GM19463 (cell line): Measurements from ENCODE around the gene ARL5B.

Source experiments
- ATAC-seq: cut with Tn5 transposase; IDR thresholded peaks from one replicate; pipeline ENCODE4 v1.9.1; 2021; ENCODE audit warnings: mild to moderate bottlenecking, moderate library complexity; ENCODE audit not compliant: unreplicated experiment

Gene ARL5B

GRCh38 chr10:18658271-18659124 is 733 bp upstream of the ARL5B start:
- peak; percentile 14 for ATAC-seq

- ATAC-seq: peak; percentile 7
These were observed 746 bp downstream of the ARL5B start for GRCh38 chr10:18659819-18660535.

GRCh38 chr10:18660816-18661431 is 1.7 kb downstream of the ARL5B start:
- no peak for ATAC-seq

- ATAC-seq: no peak
These were observed 5.7 kb downstream of the ARL5B start for GRCh38 chr10:18664841-18665478.

- no peak for ATAC-seq
These were observed 6.8 kb downstream of the ARL5B start for GRCh38 chr10:18665815-18666558.

- no peak for ATAC-seq
These were observed 7.6 kb downstream of the ARL5B start for GRCh38 chr10:18666810-18667209.

GRCh38 chr10:18668026-18668425 is 8.8 kb downstream of the ARL5B start:
- ATAC-seq: no peak

GRCh38 chr10:18675086-18675801 is 16.0 kb downstream of the ARL5B start:
- ATAC-seq: no peak

GRCh38 chr10:18680754-18681153 is 21.5 kb downstream of the ARL5B start:
- ATAC-seq: no peak

GRCh38 chr10:18681366-18681765 is 22.1 kb downstream of the ARL5B start:
- ATAC-seq: no peak

GRCh38 chr10:18681971-18682411 is 22.8 kb downstream of the ARL5B start:
- no peak for ATAC-seq

GRCh38 chr10:18683427-18683826 is 24.2 kb downstream of the ARL5B start:
- no peak for ATAC-seq

- no peak for ATAC-seq
These were observed 25.2 kb downstream of the ARL5B start for GRCh38 chr10:18684416-18684815.

GRCh38 chr10:18684953-18685352 is 25.7 kb downstream of the ARL5B start:
- no peak for ATAC-seq

- no peak for ATAC-seq
These were observed 26.3 kb downstream of the ARL5B start for GRCh38 chr10:18685555-18685954.

GRCh38 chr10:18687195-18687594 is 28.0 kb downstream of the ARL5B start:
- no peak for ATAC-seq

GRCh38 chr10:18687706-18688105 is 28.5 kb downstream of the ARL5B start:
- ATAC-seq: no peak

GRCh38 chr10:18689498-18689897 is 30.3 kb downstream of the ARL5B start:
- no peak for ATAC-seq

GRCh38 chr10:18690541-18690940 is 31.3 kb downstream of the ARL5B start:
- no peak for ATAC-seq
